Measurements from ENCODE around the gene ATL1. TPM values are rescaled to one million over a fixed set of nuclear protein-coding genes. Genes with fewer than 3 reads are reported as not detected.

The ATL1 gene
- total RNA-seq, 1 donor, result 6.9 TPM

DNA sequence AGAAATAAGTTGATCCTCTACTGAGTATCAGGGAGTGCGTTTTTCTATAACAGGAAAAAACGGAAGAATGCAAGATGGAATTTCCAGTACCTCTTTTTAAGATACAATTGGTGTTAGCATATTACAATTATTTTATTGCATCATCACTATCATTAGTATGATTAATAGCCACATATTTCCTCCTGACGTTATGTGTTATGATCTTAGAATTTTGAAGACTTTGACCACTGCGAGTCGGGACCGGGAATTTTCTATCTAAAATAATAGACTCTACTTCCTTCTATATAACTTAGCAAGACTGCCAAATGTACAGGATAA, 108.8 kb downstream of the ATL1 start:
- DNase-seq (ENCODE audit: low read depth), result no peak
- TF ChIP-seq, protein P1, sequence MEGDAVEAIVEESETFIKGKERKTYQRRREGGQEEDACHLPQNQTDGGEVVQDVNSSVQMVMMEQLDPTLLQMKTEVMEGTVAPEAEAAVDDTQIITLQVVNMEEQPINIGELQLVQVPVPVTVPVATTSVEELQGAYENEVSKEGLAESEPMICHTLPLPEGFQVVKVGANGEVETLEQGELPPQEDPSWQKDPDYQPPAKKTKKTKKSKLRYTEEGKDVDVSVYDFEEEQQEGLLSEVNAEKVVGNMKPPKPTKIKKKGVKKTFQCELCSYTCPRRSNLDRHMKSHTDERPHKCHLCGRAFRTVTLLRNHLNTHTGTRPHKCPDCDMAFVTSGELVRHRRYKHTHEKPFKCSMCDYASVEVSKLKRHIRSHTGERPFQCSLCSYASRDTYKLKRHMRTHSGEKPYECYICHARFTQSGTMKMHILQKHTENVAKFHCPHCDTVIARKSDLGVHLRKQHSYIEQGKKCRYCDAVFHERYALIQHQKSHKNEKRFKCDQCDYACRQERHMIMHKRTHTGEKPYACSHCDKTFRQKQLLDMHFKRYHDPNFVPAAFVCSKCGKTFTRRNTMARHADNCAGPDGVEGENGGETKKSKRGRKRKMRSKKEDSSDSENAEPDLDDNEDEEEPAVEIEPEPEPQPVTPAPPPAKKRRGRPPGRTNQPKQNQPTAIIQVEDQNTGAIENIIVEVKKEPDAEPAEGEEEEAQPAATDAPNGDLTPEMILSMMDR (IDR thresholded peaks at IDR 0.05; ENCODE audit: insufficient read depth, low read depth, low read length), result no peak
- H3K4me3 ChIP-seq (ENCODE audit: low read depth, low read length), result peak overlapping the region; percentile 91

DNA sequence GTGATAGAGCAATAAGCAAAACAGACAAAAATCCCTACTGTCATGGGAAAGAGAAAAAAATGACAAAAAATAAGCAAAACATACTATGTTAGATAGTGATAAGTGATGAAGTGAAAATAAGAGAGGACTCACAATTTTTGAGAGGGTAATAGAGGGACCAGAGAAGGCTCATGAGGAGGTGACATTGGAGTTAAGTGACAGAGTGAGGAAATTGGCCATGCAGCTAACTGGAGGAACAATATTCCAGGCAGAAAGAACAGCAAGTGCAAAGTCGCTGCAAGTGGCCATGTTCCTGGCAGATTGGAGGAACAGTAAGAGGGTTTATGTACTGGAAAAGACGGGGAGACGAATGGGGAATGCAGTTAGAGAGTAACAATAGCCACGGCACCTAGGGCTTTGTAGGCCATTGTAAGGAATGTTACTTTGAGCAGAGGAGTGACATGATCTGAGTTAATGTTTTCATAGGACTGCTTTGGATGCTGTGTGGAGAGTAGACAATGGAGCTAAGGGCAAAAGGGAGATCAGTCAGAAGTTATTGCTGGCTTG, 109.6 kb downstream of the ATL1 start:
- H3K4me3 ChIP-seq (ENCODE audit: low read depth, low read length), result no peak overlapping the region
- DNase-seq (ENCODE audit: low read depth), result no peak
- TF ChIP-seq, protein P1 (IDR thresholded peaks at IDR 0.05; ENCODE audit: insufficient read depth, low read depth, low read length), result no peak

DNA sequence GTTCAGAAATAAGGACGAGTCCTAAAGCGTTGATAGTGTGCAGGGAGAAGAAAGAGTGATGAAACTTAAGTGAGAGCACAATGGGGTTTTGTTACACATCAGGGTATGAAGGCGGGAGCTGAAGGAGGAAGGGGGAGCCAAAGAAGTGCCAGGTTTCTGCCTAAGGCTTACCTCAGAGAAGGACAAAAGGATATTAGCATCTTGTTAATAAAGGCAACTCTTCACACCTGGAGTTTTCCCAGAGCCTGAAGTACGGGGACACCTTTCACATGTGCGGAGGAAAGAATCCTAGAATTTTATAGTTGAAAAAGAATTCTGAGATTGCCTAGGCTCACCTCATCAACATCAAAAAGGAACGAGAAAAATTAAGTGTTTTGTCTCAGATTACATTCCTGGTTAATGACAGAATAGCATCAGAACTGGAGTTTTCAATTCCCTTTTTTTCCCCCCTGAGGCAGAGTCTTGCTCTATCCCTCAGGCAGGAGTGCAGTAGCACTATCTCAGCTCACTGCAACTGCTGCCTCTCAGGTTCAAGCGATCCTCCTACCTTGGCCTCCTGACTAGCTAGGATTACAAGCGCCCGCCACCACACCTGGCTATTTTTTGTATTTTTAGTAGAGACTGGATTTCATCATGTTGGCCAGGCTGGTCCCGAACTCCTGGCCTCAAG, 110.4 kb downstream of the ATL1 start:
- no peak for DNase-seq (ENCODE audit: low read depth)
- no peak overlapping the region for H3K4me3 ChIP-seq (ENCODE audit: low read depth, low read length)
- TF ChIP-seq, protein P1 (IDR thresholded peaks at IDR 0.05; ENCODE audit: insufficient read depth, low read depth, low read length), result no peak

DNA sequence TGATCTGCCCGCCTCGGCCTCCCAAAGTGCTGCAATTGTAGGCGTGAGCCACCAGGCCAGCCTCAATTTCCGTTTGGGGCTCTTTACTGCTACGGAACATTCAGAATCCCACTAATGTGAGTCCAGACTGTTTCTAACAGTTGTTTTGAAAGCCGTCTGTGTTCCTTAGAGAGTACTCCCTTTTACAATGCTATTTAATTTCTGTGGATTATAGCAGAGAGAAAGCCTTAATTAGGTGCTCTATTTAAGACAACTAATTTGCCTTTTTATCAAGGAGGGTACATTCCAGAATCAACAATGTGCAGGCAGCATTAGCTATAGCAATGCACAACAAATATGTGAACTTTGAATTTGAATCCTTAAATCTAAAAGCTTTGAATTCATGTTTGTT, 110.9 kb downstream of the ATL1 start:
- DNase-seq (ENCODE audit: low read depth), result no peak
- no peak overlapping the region for H3K4me3 ChIP-seq (ENCODE audit: low read depth, low read length)
- TF ChIP-seq, protein P1 (IDR thresholded peaks at IDR 0.05; ENCODE audit: insufficient read depth, low read depth, low read length), result no peak

DNA sequence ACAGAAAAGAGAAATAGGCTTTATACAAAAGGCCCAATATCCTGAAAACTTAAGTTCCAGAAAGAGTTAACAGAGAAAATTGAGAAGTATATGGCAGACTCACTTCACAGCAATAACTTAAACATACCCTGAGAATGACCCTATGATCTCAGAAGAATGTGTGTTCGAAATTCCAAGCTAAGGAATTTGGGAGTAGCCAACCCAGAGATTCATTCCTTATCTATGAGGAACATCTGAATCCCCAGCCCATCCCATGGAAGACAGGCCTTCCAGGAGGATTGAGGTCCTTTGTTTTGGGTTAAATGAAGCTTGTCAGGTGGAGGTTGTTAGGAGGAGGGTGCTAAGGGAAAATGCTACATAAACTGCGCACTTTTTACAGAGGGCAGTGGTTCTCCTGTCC, 115.7 kb downstream of the ATL1 start:
- H3K4me3 ChIP-seq (ENCODE audit: low read depth, low read length), result no peak overlapping the region
- DNase-seq (ENCODE audit: low read depth), result no peak
- TF ChIP-seq, protein P1 (IDR thresholded peaks at IDR 0.05; ENCODE audit: insufficient read depth, low read depth, low read length), result no peak

DNA sequence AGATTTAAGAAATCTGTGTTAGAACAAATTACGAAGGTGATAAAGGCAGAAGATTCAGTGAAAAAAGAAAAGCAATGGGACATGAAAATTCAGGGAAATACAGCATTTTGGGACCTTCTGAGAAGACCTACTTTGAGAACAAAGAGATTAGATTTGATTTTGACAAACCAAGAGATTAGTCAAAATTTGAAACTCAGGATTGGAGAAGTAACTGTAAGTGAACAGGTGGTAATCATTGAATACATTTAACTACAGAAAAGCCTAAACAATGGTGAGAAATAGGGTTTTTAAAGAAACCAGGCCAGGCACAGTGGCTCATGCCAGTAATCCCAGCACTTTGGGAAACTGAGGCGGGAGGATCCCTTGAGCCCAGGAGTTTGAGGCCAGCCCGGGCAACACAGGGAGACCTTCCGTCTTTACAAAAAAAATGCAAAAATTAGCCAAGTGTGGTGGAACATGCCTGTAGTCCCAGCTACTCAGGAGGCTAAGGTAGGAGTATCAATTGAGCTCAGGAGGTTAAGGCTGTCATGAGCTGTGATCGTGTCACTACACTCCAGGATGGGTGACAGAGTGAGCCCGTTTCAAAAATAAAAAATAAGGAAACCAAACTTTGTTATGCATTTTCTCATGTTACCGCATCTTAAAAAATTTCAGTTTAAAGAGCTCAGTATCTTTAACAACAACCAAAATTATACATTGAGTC, 117.0 kb downstream of the ATL1 start:
- no peak overlapping the region for H3K4me3 ChIP-seq (ENCODE audit: low read depth, low read length)
- no peak for DNase-seq (ENCODE audit: low read depth)
- TF ChIP-seq, protein P1 (IDR thresholded peaks at IDR 0.05; ENCODE audit: insufficient read depth, low read depth, low read length), result no peak
